ENCODE results near the gene FMN1. TPM values are rescaled to one million over a fixed set of nuclear protein-coding genes. Genes with fewer than 3 reads are reported as not detected.

FMN1 gene
- total RNA-seq, 4 donors from 2014 or later: 12.6 to 52.2 (median 20.1) TPM

- DNase-seq (ENCODE audit: low spot score in 2 of 2): no peak
- TF ChIP-seq CTCF (IDR thresholded peaks at IDR 0.05) (no peak), POLR2A (IDR thresholded peaks at IDR 0.05) (no peak)
- H3K4me3 ChIP-seq (ENCODE audit: low read depth, poor library complexity, severe bottlenecking): no peak overlapping the region
- WGBS, 2 donors: 71 to 76% methylated on average over 5 of the region's 5 CpGs
- intact Hi-C loops (cut with DNase I; ENCODE audit: low total_unique reads): no loop called here
Measured at GRCh38 chr15:32861174-32861573, 333.3 kb downstream of the FMN1 start.

- intact Hi-C loops (cut with DNase I; ENCODE audit: low total_unique reads): no loop called here
- no peak for DNase-seq (ENCODE audit: low spot score in 2 of 2)
- 80 to 91% methylated on average over 2 of the region's 2 CpGs for WGBS, 2 donors
- H3K4me3 ChIP-seq (ENCODE audit: low read depth, poor library complexity, severe bottlenecking): no peak overlapping the region
- TF ChIP-seq POLR2A (IDR thresholded peaks at IDR 0.05) (no peak), CTCF (IDR thresholded peaks at IDR 0.05) (no peak)
Measured at GRCh38 chr15:32859996-32860395, 334.5 kb downstream of the FMN1 start.

- no peak for DNase-seq (ENCODE audit: low spot score in 2 of 2)
- H3K4me3 ChIP-seq (ENCODE audit: low read depth, poor library complexity, severe bottlenecking): no peak overlapping the region
- intact Hi-C loops (cut with DNase I; ENCODE audit: low total_unique reads): no loop called here
- no peak for TF ChIP-seq CTCF (IDR thresholded peaks at IDR 0.05)
- TF ChIP-seq POLR2A (IDR thresholded peaks at IDR 0.05): no peak
- 84 to 87% methylated on average over 3 of the region's 3 CpGs for WGBS, 2 donors
Measured at GRCh38 chr15:32859251-32859650, 335.3 kb downstream of the FMN1 start.

- 43% methylated on average over 2 of the region's 2 CpGs for WGBS, 2 donors
- no peak overlapping the region for H3K4me3 ChIP-seq (ENCODE audit: low read depth, poor library complexity, severe bottlenecking)
- no peak for DNase-seq (ENCODE audit: low spot score in 2 of 2)
- TF ChIP-seq POLR2A (IDR thresholded peaks at IDR 0.05) (no peak), CTCF (IDR thresholded peaks at IDR 0.05) (no peak)
- intact Hi-C loops (cut with DNase I; ENCODE audit: low total_unique reads): no loop called here
Measured at GRCh38 chr15:32857732-32858131, 336.8 kb downstream of the FMN1 start.

GRCh38 chr15:32856753-32857152 is 337.8 kb downstream of the FMN1 start:
- intact Hi-C loops (cut with DNase I; ENCODE audit: low total_unique reads): no loop called here

More at GRCh38 chr15:32856753-32857152, 337.8 kb downstream of the FMN1 start:
- TF ChIP-seq POLR2A (IDR thresholded peaks at IDR 0.05): no peak
- TF ChIP-seq CTCF (IDR thresholded peaks at IDR 0.05): no peak
- 79 to 91% methylated on average over 4 of the region's 4 CpGs for WGBS, 2 donors
- H3K4me3 ChIP-seq (ENCODE audit: low read depth, poor library complexity, severe bottlenecking): no peak overlapping the region
- no peak for DNase-seq (ENCODE audit: low spot score in 2 of 2)
